CD4-positive, alpha-beta T cell treated with Interferon gamma for 1 hour (primary cell): Measurements from ENCODE around the gene HOXC13.

Source experiments
- DNase-seq: peaks from one replicate; pipeline ENCODE4 v3.0.0-alpha.2; 2020

Gene HOXC13

DNA sequence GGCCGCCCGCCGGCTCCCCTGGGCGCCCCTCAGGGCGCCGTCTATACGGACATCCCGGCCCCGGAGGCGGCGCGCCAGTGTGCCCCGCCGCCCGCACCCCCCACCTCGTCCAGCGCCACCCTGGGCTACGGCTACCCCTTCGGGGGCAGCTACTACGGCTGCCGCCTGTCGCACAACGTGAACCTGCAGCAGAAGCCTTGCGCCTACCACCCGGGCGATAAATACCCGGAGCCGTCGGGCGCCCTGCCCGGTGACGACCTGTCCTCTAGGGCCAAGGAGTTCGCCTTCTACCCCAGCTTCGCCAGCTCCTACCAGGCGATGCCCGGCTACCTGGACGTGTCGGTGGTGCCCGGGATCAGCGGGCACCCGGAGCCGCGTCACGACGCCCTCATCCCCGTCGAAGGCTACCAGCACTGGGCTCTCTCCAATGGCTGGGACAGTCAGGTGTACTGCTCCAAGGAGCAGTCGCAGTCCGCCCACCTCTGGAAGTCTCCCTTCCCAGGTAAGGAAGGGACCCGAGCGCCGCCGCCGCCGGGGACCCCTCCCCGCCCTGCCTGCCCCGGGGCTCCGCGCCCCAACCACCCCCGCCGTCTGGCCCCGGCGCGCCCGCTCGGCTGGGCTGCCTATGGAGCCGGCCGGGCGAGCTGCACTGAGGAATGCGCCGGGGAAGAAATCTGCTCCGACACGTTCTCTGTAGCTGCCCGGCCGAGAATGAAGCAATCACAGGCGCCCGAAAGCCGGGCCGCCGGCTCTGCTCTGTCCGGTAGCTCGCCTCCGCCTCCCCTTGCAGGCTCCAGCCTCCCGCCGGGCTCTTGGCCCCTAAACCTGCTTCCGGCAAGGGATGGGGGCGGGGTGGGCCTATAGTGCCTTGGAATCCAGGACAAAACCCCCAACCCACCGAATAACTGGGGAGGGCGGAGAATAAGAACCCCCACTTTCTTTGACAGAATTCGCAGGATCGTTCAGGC lies 794 bp downstream of the HOXC13 start:
- DNase-seq = no peak

- DNase-seq = no peak
Measured at GRCh38 chr12:53940443-53941014, 1.9 kb downstream of the HOXC13 start.

DNA sequence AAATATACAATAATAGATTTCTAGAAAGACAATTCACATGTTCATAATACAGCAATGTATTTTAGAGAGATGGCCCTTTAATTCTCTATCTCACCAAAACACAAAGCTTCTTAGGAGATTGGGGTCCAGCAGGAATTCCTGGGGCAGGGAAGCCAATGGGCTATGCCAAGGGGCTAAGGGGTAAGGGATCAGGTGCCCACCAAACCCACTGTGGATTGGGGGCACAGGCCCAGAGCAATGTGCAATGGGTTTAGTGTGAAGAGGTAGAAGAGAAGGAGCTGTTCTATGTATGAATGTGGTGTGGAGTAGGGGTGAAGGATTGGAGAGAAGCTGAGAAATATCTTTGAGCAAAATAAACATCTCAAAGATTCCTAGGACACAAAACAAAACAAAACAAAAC lies 2.6 kb downstream of the HOXC13 start:
- DNase-seq = no peak

DNA sequence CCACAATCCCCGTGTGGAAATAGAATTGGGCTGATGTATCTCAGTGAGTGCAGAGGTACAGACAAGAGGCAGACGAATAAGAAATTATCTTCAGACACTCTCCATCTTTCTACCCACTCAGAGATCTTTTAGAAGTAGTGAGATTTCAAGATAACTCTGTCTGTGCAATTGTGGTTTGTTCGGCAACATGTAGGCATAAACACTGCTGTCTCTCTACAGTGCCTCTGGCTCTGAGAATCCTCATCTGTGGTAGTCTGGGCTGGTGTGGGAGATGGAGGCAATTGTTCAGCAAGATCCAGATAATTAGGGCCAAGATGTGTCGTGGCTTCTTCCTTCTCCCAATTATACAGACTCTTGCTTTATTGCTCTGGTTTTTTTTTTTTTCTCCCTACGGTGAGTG lies 3.1 kb downstream of the HOXC13 start:
- no peak for DNase-seq

DNA sequence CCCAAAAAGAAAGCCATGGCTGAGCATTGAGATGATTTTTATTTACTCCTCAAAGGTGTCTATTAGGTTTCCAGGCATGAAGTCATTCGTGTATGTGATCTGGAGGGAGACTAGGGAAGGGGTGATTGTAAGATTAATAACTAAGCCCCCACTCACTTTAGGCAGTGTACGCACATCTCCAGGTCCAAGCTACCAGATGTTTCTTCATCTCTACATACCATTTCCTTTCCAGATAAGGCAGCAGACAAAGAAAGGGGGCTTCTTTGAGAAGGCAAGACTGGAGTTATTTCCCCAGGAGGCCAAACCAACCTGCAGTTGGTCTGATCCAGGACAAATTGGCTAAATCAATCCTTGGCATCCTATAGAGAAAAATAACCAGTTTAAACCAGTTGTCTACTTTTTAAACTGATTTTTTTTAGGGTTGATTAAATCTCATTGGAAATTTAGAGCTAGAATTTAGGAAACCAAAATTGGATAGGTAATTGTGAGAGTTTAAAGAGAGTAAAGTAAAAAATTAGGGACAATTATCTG lies 3.9 kb downstream of the HOXC13 start:
- no peak for DNase-seq

GRCh38 chr12:53944209-53944608 lies 5.6 kb downstream of the HOXC13 start:
- DNase-seq = no peak

- DNase-seq = no peak
Measured at GRCh38 chr12:53944907-53945847, 6.5 kb downstream of the HOXC13 start.

DNA sequence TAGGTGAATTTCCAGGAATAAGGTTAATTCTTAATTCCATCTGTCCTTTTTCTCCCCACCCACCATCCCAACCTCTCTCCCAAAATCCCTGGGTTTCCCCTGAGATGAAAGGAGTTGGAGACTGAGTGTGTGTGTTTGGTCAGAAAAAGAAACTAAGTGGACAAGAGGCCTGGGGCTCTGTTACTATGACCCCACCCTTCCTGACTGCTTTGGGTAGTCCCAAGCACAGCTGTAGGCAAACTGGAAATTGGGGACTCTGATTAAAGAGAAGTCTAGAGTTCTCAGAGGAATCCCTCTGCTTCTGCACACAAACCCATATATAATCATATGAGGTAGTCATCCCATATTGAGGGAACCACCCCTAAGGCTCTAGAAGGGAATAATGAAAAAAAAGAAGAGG lies 9.1 kb downstream of the HOXC13 start:
- no peak for DNase-seq

GRCh38 chr12:53948650-53949593 lies 10.3 kb downstream of the HOXC13 start:
- no peak for DNase-seq

DNA sequence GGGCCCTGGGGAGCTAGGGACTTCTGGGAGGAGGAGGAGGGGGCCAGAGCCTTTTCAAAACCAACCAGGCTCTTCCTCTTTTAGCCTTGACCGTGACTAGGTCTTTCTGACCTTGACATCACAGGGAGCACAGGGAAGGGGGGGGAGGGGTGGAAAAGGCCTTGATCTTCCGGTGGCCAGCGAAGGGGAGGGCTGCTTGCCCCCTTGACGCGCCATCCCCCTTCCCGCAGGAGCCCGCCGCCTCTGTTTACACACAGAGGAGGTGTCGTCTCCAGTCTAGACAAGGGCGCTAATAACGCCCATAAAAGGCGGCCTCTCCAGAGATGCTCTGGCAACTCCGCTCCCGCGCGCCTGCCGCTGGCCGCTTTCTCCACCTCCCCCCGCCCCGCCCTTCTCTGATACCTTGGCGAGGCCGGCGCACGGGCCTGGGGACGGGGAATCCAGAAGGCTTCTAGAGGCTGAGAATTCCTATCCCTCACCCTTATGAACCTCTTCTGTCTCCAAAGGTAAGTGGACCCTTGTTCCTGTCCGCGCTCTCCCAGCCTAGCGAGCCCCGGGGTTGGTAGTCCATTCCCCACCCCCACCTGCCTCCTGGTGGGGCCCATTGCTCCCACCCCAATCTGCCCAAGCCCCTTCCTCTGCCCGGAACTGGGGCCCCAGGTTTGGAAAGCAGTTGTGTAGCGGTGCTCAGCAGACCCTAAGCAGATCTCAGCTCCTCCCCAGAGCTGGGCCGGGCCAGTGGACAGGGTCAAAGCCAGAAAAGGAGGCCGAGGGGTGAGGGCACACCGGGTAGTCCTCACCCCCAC lies 11.2 kb downstream of the HOXC13 start:
- DNase-seq = no peak

GRCh38 chr12:53950437-53950773 lies 11.8 kb downstream of the HOXC13 start:
- DNase-seq = no peak

- DNase-seq = no peak
Measured at GRCh38 chr12:53950789-53951576, 12.4 kb downstream of the HOXC13 start.

GRCh38 chr12:53951577-53952334 lies 13.1 kb downstream of the HOXC13 start:
- no peak for DNase-seq

DNA sequence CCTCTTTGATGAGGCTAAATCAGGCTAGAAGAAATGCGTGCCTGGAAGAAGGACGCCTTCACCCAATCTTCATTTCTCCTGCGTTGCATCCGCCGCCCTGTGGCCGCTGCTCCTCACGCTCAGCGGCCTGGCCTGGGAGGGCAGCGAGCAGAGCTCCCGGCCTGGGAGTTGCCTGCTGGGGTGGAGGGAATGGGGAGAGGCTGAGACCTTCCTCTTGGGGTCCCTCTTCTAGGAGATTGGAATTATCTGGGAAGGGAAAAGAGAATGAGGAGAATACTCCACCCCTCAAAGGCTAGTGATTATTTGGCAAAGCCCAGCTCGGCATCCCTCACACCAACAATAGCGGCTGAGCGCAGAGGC lies 13.7 kb downstream of the HOXC13 start:
- no peak for DNase-seq

DNA sequence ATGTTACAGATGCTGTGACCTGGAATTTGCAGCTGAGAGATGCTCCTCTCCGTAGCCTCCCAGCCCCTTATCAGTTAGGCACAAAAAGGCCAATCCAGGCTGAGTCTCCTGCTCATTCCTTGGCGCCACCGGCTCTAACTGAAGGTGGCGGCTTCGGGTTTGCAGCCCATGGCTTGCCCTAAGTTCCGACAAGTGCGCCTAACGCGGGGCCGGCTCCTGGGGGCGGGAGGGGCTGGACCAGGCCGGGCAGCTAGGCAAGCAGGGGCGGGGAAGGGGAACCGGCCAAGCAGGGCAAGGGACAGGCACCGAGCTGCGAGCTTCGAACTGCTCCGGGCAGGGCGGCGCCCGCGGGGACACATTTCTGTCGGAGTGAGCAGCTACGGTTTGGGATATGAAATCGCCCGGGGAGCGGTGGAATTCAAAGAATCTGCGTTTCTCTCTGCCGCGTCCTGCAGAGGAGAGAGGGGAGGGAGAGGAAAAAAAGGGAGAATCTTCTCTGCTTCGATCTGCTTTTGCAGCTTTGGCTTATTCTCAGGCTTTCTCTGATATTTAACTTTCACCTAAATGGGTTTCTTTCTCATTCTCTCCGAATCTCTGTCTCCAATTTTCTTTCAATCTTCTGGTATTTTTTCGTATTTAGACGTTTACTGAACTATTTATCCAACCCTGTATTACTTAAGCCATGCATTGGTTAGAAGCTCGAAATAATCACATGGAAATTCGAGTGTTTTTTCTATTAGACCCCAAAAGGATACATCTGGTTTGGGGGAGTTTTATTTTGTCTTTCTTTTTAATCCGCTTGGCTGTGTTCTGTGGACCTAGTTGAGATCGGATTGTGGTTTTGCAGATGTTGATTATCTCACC lies 14.5 kb downstream of the HOXC13 start:
- no peak for DNase-seq

- DNase-seq = no peak
Measured at GRCh38 chr12:53953831-53954693, 15.4 kb downstream of the HOXC13 start.

DNA sequence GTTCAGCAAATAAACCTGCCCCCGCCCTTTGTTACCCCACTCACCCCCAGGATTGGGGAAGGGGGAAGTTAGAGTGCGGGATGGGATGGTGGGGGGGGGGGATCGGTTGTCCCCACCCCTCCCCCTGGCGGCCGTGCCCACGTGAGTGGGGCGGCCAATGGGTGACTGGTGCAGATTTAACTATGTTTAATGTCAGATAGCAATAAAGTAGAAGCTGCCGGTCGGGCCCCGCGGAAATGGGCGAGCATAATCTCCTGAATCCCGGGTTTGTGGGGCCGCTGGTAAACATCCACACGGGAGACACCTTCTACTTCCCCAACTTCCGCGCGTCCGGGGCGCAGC lies 16.0 kb downstream of the HOXC13 start, which contains the start of gene HOXC12:
TSS of gene HOXC12 (plus strand) at position 210 of the 342 bp plus-strand sequence. CDS start at position 237, 27 bp downstream.
- DNase-seq = no peak
